Measurements from ENCODE around the gene UBAC1.

DNA sequence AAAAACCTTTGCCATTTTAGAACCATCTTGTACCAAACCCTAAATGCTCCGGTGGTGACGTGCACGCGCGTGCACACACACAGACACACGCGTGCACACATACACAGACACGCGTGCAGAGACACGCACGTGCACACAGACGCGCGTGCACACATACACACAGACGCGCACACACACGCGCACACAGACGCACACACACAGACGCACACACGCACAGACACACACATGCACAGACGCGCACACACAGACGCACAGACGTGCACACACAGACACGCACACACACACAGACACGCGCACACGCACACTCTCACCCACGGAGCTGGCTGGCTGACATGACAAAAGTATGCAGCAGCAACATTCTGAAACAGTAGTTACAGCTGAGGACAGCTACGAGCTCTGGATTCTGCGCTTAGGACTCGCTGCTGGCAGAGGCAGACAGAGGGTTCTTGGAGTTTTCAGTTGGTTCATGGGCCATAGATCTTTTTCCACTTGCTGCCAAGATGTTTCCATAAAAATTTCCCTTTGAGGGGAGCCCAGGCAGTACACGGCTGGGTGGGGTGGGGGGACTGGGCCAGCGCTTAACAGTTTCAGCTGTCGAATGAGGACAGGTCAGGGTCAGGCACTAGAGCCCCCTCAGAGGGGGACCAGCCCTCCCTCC lies 46.2 kb upstream of the UBAC1 start:
- TF ChIP-seq, protein P1, sequence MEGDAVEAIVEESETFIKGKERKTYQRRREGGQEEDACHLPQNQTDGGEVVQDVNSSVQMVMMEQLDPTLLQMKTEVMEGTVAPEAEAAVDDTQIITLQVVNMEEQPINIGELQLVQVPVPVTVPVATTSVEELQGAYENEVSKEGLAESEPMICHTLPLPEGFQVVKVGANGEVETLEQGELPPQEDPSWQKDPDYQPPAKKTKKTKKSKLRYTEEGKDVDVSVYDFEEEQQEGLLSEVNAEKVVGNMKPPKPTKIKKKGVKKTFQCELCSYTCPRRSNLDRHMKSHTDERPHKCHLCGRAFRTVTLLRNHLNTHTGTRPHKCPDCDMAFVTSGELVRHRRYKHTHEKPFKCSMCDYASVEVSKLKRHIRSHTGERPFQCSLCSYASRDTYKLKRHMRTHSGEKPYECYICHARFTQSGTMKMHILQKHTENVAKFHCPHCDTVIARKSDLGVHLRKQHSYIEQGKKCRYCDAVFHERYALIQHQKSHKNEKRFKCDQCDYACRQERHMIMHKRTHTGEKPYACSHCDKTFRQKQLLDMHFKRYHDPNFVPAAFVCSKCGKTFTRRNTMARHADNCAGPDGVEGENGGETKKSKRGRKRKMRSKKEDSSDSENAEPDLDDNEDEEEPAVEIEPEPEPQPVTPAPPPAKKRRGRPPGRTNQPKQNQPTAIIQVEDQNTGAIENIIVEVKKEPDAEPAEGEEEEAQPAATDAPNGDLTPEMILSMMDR (IDR thresholded peaks at IDR 0.05; ENCODE audit: low read depth, low read length), result no peak
- TF ChIP-seq, protein P2, sequence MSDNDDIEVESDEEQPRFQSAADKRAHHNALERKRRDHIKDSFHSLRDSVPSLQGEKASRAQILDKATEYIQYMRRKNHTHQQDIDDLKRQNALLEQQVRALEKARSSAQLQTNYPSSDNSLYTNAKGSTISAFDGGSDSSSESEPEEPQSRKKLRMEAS (IDR thresholded peaks at IDR 0.05; ENCODE audit: low read depth, low read length), result no peak
